Activated naive CD4-positive, alpha-beta T cell treated with anti-CD3 and anti-CD28 coated beads, Interleukin-2, amount 50 U/mL, for 24 hours (primary cell): ENCODE measurements around the gene ARSJ.

Source experiments
- H3K27ac Mint-ChIP-seq: one replicate; pipeline ENCODE4 v1.8.0; 2021; ENCODE audit warnings: mild to moderate bottlenecking, mixed read lengths
- H3K27me3 Mint-ChIP-seq: one replicate; pipeline ENCODE4 v1.8.0; 2021; ENCODE audit warnings: mixed read lengths
- H3K36me3 Mint-ChIP-seq: one replicate; pipeline ENCODE4 v1.8.0; 2021; ENCODE audit warnings: mixed read lengths
- H3K4me1 Mint-ChIP-seq: one replicate; pipeline ENCODE4 v1.8.0; 2021; ENCODE audit warnings: mixed read lengths
- H3K4me3 Mint-ChIP-seq: one replicate; pipeline ENCODE4 v1.8.0; 2021; ENCODE audit warnings: mild to moderate bottlenecking, mixed read lengths
- H3K9me3 Mint-ChIP-seq: one replicate; pipeline ENCODE4 v1.8.0; 2021; ENCODE audit warnings: mixed read lengths

Gene ARSJ

DNA sequence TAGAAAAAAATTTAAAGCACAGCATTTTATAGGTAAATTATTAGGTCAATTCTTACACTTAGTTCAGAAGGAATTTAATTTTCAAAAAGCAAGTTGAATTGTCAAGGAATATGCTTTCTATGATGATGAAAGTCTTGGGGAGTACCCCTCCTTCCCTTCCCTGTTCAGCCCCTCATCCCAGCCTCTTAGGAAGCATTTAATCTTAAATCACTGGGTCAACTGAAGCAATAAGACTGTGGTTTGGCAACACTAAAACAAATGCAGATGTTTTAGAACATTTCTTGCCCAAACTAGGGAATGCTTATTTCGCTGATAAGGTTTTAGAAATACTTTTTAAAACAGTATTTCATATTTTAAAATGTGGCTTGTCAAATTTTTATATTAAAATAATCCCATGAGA, 19.1 kb upstream of the ARSJ start:
- no peaks in the 10 kb centered on the region for H3K36me3 Mint-ChIP-seq
- H3K9me3 Mint-ChIP-seq, result no peaks in the 10 kb centered on the region
- no peaks in the 10 kb centered on the region for H3K27me3 Mint-ChIP-seq
- H3K4me1 Mint-ChIP-seq, result peaks cover 6% of the 10 kb centered on the region
- no peak overlapping the region for H3K27ac Mint-ChIP-seq
- H3K4me3 Mint-ChIP-seq, result no peak overlapping the region

DNA sequence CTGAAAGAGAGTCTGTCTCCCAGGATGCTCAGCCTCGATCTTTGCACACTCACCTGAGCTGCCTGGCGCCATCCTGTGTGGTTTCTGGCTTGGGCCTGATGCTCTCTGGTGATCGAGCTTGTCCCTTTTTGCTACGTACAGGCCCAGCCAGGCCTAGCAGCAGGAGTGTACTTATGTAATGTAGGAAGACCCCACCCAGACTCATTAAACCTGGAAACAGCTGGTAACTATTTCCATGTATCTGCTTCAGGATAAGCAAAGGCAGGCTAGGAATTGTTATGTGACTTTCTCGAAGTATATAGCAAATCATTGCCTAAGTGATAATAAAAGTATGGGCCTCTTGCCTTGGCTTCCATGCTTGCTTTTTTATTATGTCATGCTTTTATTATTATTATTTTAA, 18.6 kb upstream of the ARSJ start:
- Mint-ChIP-seq H3K9me3 (no peaks in the 10 kb centered on the region), H3K4me1 (peaks cover 6% of the 10 kb centered on the region), H3K27me3 (no peaks in the 10 kb centered on the region)

DNA sequence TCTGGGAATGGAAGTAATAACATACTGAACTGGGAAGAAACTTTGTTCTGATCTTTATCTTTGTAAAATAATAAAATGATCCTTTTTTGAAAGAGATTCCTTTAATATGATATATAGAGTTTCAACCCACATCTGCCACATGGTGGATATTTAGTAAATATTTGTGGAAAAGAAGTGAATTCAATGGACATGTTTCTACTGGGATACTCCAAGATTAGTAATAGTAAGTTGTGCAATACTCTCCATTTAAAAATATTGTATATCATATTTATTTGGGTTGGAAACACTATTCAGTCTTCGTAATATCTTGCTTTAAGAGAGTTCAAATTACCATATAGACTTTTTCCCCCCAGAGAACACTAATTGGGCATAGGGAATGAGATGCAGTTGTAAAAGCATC, 17.8 kb upstream of the ARSJ start:
- Mint-ChIP-seq H3K27ac (no peak overlapping the region), H3K9me3 (no peaks in the 10 kb centered on the region), H3K36me3 (no peaks in the 10 kb centered on the region)

More for the DNA sequence above, 18.6 kb upstream of the ARSJ start:
- Mint-ChIP-seq H3K4me3 (no peak overlapping the region), H3K36me3 (no peaks in the 10 kb centered on the region), H3K27ac (no peak overlapping the region)

DNA sequence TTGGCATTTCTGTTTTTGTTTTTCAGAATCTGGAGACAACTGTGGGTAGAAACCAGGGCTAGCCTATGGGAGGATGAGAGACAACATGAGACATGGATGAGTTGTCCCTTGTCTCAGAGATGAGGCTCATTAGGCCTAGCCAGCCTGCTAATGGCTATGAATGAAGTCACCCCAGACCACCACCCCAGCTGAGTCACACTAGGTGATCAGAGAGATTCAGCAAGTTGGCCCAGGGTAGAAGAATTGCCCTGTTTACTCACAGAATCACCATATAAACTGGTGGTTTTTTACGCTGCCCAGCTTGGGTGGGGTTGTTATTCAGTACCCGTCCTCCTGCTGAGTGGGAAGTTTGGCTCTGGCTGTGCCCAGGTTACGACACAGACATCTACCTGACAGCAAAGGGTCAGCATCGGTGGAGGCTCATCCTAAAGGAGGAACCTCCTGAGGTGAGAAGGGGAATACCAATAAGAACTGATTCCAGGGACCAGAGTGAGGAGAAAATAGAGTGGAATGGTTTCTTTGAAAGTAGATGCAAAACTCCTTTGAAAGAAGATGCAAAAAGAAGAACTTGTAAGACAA, 17.2 kb upstream of the ARSJ start:
- Mint-ChIP-seq H3K4me1 (peaks cover 6% of the 10 kb centered on the region), H3K27ac (peak overlapping the region; percentile 20), H3K4me3 (no peak overlapping the region), H3K27me3 (no peaks in the 10 kb centered on the region), H3K9me3 (no peaks in the 10 kb centered on the region), H3K36me3 (no peaks in the 10 kb centered on the region)

More for the DNA sequence above, 17.8 kb upstream of the ARSJ start:
- H3K4me3 Mint-ChIP-seq, result no peak overlapping the region
- no peaks in the 10 kb centered on the region for H3K27me3 Mint-ChIP-seq
- H3K4me1 Mint-ChIP-seq, result peaks cover 6% of the 10 kb centered on the region

DNA sequence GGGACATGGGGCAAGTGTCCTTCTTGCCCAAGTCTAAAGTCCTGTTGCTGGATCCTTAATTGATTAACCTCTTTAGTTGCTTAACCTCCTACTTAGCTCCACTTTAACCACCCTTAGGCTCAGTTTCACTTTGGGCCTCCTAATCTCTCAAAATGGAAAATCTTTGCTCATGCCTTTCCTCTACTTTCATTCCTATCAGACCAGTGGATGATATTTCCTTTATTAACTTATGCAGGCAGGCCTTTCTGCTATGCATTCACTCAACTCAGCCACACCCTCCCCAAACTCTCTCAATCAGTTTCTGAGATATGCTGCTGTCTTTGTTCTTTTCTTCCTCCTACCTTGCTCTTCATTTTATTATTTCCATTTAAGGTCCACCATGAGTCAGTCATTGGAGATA, 14.4 kb upstream of the ARSJ start:
- no peaks in the 10 kb centered on the region for H3K27me3 Mint-ChIP-seq
- H3K27ac Mint-ChIP-seq, result no peak overlapping the region
- H3K9me3 Mint-ChIP-seq, result no peaks in the 10 kb centered on the region
- H3K36me3 Mint-ChIP-seq, result no peaks in the 10 kb centered on the region
- peaks cover 6% of the 10 kb centered on the region for H3K4me1 Mint-ChIP-seq
- H3K4me3 Mint-ChIP-seq, result no peak overlapping the region

DNA sequence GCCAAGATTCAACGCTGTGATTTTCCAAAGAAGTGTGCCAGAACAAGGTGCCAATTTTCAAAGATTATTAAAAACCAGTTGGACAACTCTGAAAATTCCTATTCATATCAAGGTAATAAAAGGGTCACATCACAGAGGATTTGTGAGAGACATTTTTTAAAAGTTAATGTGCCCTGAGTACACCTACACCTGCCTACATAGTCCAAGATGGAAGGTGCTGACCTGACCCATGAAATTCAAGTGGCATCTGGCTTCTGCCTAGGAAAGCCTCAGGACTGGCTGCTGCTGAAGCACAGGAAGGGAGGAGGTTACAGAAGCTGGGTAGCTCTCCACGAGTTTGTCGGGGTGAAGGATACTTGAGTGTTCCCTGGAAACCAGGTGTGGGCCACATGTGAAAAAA, 11.4 kb upstream of the ARSJ start:
- Mint-ChIP-seq H3K27ac (no peak overlapping the region), H3K27me3 (no peaks in the 10 kb centered on the region), H3K4me3 (no peak overlapping the region), H3K4me1 (peaks cover 6% of the 10 kb centered on the region), H3K9me3 (no peaks in the 10 kb centered on the region), H3K36me3 (no peaks in the 10 kb centered on the region)

DNA sequence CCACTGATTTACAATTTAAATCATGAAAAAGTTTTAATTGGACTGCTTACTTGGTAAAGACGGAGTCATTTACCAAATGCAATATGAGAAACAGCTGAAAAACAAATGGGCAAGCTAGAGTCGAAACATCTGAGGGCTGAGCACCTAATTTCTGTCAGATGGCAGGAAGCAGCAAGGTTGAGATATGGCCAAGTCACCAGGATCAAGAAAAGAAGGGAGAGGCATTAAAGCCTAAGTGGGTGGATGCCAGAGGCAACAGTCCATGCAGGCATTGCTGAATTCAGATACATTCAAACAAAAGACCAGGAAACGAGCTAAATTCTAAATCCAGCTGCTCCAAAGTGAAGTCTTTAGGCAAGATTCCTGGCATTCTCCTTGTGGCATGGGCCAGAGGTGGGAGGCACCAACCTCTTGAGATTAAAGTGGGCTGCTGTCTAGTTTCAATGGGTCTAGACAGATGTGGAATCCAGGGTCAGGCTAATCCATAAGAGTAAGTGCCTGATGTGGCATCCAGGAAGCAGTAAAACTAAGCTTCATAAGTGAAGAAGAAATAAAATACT, 8.0 kb upstream of the ARSJ start:
- Mint-ChIP-seq H3K9me3 (no peaks in the 10 kb centered on the region), H3K4me1 (no peaks in the 10 kb centered on the region), H3K27ac (no peak overlapping the region), H3K36me3 (no peaks in the 10 kb centered on the region), H3K27me3 (no peaks in the 10 kb centered on the region), H3K4me3 (no peak overlapping the region)

DNA sequence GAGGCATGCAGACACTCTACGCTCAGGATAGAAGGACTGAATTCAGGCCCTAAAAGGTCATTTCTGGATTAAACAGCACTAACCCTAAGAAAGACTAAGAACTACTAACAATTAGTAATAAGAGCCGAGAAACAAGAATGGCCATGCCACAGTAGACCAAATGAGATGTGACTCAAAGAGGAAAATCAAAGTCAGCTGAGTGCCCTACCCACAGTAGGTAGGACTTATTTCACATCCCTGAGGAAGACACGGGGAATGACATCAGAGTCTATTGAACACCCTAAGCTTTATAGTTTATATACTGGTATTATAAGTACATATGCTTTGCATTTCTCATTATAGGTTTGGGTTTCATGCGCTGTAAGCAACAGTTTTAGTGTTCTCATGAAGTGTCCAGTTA, 2.7 kb upstream of the ARSJ start:
- peaks cover 22% of the 10 kb centered on the region for H3K4me1 Mint-ChIP-seq

DNA sequence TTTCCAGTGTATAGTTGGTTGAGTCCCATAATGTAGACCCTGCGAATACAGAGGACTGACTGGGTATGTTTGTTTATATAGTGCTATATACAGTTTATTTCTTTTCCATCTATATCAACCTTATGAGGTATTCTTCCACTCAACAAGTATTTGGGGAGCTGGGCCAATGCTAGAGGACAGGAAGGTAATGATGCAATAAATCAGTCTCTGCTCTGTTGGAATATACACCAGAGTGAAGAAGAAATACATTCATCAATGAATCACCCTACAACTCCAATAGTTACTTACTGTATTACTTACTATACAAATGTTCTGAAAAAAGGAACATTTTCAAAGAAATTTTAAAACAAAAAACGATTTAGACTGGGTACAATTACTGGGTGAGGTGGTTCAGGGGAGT, 2.1 kb upstream of the ARSJ start:
- H3K9me3 Mint-ChIP-seq, result no peaks in the 10 kb centered on the region
- peaks cover 1% of the 10 kb centered on the region for H3K36me3 Mint-ChIP-seq
- H3K27ac Mint-ChIP-seq, result no peak overlapping the region
- H3K27me3 Mint-ChIP-seq, result peaks cover 20% of the 10 kb centered on the region
- no peak overlapping the region for H3K4me3 Mint-ChIP-seq
- peaks cover 25% of the 10 kb centered on the region for H3K4me1 Mint-ChIP-seq

More for the DNA sequence above, 2.7 kb upstream of the ARSJ start:
- Mint-ChIP-seq H3K27me3 (peaks cover 18% of the 10 kb centered on the region), H3K36me3 (peaks cover 1% of the 10 kb centered on the region), H3K9me3 (no peaks in the 10 kb centered on the region), H3K27ac (no peak overlapping the region), H3K4me3 (no peak overlapping the region)

DNA sequence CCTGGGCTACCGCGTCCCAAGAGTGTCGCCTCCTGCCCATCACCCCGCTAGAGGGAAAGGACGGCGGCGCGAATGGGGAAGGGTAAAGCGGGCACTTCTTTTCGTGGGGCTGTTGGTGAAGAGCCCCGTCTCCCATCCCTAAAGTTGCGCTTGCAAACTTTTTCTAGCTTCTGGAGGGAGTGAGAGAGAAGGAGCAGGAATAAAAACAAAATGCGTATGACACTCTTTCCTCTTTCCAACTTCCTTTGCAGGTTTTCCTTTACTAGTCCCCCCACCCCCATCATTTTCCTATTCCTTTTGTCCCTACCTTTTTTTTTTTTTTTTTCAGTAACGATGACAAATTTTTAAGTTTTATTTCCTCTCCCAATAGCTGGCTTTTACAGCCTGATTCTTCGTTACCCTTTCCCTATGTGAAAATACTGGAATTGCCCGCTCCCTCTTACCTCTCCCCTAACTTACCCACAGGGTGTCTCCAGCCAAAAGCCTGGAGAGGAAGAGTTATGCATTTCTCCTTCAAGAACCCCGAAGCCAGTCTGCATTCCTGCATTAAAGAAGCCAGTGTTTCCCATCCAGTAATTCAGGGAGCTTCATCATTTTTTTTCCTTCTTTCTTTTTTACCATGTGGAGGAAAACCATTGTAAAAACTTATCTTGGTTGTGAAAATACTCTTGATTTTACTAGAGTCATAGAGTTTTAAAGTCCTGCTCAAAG, 613 bp upstream of the ARSJ start:
- Mint-ChIP-seq H3K4me3 (peak overlapping the region; percentile 88), H3K9me3 (no peaks in the 10 kb centered on the region), H3K27me3 (peaks cover 20% of the 10 kb centered on the region), H3K27ac (no peak overlapping the region), H3K36me3 (peaks cover 1% of the 10 kb centered on the region), H3K4me1 (peaks cover 25% of the 10 kb centered on the region)

DNA sequence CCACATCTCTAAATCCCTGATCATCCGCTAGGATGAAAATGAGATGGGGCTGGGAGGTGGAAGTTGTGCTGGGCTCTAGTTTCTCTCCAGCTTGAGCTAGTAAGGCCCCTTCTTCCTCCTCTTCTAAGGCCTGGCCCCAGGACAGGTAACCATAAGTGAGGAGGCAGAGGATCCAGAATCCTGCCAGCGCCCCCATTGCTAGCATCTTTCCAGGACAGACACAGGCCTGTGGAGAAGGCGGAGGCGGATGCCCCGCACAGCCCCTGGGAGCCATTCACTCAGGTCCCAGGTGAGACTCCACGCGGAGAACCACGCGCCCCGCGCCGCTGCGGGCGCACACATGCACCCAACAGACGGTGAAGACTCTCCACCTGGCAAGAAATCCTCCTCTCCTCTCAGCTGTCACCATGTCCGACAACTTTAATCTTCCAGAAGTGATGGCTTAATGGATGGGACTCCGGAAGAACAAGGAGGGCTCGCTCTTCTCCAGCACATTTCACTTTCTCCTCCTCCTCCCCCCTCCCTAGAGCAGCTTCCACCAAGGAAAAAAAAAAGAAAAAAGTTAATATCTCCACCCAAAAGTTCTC, 793 bp downstream of the ARSJ start:
- H3K27me3 Mint-ChIP-seq, result peaks cover 25% of the 10 kb centered on the region
- H3K9me3 Mint-ChIP-seq, result no peaks in the 10 kb centered on the region
- H3K4me1 Mint-ChIP-seq, result peaks cover 25% of the 10 kb centered on the region
- peak overlapping the region; percentile 88 for H3K4me3 Mint-ChIP-seq
- no peak overlapping the region for H3K27ac Mint-ChIP-seq
- H3K36me3 Mint-ChIP-seq, result peaks cover 4% of the 10 kb centered on the region

DNA sequence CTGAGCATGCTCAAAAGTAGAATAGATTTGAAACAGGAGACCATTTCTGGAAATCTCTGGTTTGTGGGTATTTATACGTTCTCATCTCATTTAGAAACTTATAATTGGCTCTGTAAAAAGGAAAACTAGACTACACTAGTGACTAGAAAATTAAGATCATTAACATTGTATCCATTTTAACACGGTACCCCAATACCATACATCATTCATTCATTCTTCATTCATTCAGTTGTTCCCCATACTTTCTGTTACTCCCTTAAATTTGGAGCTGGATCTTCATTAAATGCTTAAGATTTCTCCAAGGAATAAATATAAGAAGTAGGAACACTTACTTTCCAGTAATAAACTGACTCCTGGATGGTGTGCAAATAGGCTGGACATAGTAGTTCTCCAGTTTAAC, 1.3 kb downstream of the ARSJ start:
- H3K36me3 Mint-ChIP-seq, result peaks cover 4% of the 10 kb centered on the region
- peaks cover 25% of the 10 kb centered on the region for H3K4me1 Mint-ChIP-seq
- H3K27me3 Mint-ChIP-seq, result peaks cover 25% of the 10 kb centered on the region
- H3K4me3 Mint-ChIP-seq, result no peak overlapping the region
- no peak overlapping the region for H3K27ac Mint-ChIP-seq
- no peaks in the 10 kb centered on the region for H3K9me3 Mint-ChIP-seq

DNA sequence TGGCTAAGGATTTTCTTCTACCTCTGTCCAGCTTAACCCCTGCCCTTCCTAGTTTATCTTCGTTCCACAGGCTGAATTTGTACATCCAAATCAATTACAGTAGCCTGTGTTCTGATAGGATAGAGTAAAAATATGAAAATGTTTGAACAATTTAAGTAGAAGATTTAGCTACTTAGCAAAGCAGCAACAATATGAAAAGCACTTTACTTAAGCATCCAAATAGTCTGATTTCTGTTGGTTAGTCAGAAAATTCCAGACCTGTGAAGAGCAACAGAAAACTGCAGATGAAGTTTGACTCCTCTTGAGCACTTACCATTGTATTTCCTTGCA, 2.0 kb downstream of the ARSJ start:
- H3K9me3 Mint-ChIP-seq, result no peaks in the 10 kb centered on the region
- H3K27ac Mint-ChIP-seq, result no peak overlapping the region
- no peak overlapping the region for H3K4me3 Mint-ChIP-seq
- peaks cover 25% of the 10 kb centered on the region for H3K27me3 Mint-ChIP-seq
- peaks cover 4% of the 10 kb centered on the region for H3K36me3 Mint-ChIP-seq
- H3K4me1 Mint-ChIP-seq, result peaks cover 25% of the 10 kb centered on the region

DNA sequence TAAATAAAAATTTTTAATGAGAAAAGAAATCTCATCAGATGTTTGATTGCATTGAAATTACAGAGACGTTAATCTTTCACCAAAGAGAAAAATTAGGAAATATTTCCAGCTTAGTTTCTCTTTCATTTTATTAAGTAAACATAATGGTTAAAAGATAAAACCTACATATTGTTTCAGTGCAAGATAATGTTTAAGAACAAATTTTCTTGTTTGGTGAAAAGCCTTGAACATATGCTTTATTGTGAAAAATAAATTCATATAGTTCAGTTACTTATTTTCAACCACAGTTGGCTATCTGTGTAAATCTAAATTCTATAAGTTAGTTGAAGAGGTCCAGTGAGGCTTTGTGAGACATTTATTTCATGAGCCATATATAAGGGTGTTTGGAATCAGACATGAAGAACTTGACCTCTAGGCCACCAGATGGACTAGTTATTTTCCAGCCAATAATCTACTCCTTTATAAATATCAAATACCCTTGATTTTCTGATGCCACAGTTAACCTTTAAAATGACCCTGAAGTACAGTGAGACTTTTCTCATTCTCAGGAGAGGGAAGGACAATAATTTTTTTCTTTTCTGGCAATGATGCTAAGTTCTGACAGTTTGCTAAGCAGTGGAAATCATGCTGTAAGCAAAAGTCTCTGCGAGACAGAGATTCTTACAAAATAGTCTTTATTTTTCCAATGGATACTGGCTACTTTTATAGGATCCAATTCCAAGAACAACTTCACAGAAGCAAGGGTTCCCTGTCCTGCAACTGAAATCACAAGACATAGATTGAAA, 2.5 kb downstream of the ARSJ start:
- Mint-ChIP-seq H3K4me1 (peaks cover 25% of the 10 kb centered on the region), H3K27me3 (peaks cover 25% of the 10 kb centered on the region), H3K9me3 (no peaks in the 10 kb centered on the region), H3K36me3 (peaks cover 4% of the 10 kb centered on the region), H3K4me3 (no peak overlapping the region), H3K27ac (no peak overlapping the region)

DNA sequence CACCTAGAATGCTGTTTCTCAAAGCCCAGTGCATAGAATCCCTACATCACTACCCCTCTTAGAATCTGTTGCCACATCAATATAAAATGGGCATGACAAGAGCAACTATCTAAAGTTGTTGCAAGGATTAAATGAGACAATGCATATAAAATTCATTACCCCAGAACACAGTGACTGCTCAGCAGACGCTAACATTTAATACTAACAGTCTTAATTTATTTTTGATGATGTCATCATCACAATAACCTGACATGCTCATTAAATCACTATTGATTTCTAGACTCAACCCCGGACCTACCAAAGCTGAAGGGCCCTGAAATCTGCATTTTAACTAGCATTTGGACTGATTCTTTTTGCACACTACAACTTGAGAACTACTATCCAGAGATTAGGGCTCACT, 3.9 kb downstream of the ARSJ start:
- H3K27me3 Mint-ChIP-seq, result peaks cover 16% of the 10 kb centered on the region
- H3K4me3 Mint-ChIP-seq, result no peak overlapping the region
- H3K36me3 Mint-ChIP-seq, result peaks cover 4% of the 10 kb centered on the region
- H3K27ac Mint-ChIP-seq, result no peak overlapping the region
- H3K9me3 Mint-ChIP-seq, result no peaks in the 10 kb centered on the region
- peaks cover 22% of the 10 kb centered on the region for H3K4me1 Mint-ChIP-seq

DNA sequence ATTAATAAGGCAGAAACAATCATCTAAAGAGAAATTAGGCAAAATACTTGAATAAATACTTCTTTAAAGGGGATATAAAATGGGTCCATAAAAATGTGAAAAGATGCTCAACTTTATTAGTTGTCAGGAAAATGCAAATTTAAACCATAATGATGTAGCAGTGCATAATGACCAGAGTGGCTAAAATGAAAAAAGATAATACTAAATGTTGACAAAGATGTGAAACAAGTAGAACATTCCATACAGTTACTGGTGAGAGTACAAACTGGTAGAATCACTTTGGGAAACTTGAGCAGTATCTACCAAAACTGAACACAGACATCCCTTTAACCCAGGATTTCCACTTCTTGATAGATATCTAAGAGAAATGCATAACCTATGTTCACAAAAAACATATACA, 5.0 kb downstream of the ARSJ start:
- no peak overlapping the region for H3K27ac Mint-ChIP-seq
- H3K9me3 Mint-ChIP-seq, result no peaks in the 10 kb centered on the region
- H3K36me3 Mint-ChIP-seq, result peaks cover 3% of the 10 kb centered on the region
- peaks cover 11% of the 10 kb centered on the region for H3K4me1 Mint-ChIP-seq
- peaks cover 9% of the 10 kb centered on the region for H3K27me3 Mint-ChIP-seq
- H3K4me3 Mint-ChIP-seq, result no peak overlapping the region
